H9 (cell line): ENCODE measurements around the gene SFMBT1. TPM values are rescaled to one million over a fixed set of nuclear protein-coding genes. Genes with fewer than 3 reads are reported as not detected.

Source experiments
- DNase-seq: peaks from one replicate; pipeline ENCODE4 v3.0.0-alpha.2; 2017
- H2AFZ ChIP-seq: one replicate; pipeline ENCODE4 v1.6.1; 2013; ENCODE audit warnings: mild to moderate bottlenecking, low read length, control low read depth, moderate library complexity
- H2AK5ac ChIP-seq: 2 replicates; pipeline ENCODE4 v1.6.1; 2013; ENCODE audit warnings: low read length, control low read depth, mixed read lengths; ENCODE audit not compliant: insufficient read length
- H2BK120ac ChIP-seq: one replicate; pipeline ENCODE4 v1.6.1; 2013; ENCODE audit warnings: low read depth, mild to moderate bottlenecking, low read length, control low read depth, inconsistent platforms; ENCODE audit not compliant: poor library complexity, severe bottlenecking
- H2BK12ac ChIP-seq: 2 replicates; pipeline ENCODE4 v1.6.1; 2013; ENCODE audit warnings: low read length, control low read depth, mixed read lengths, low read depth; ENCODE audit not compliant: insufficient read length
- H2BK15ac ChIP-seq: 2 replicates; pipeline ENCODE4 v1.6.1; 2013; ENCODE audit warnings: low read depth, low read length, control low read depth
- H2BK20ac ChIP-seq: one replicate; pipeline ENCODE4 v1.6.1; 2013; ENCODE audit warnings: low read depth, mild to moderate bottlenecking, low read length, control low read depth, inconsistent platforms; ENCODE audit not compliant: poor library complexity, severe bottlenecking
- H2BK5ac ChIP-seq: 2 replicates; pipeline ENCODE4 v1.6.1; 2013; ENCODE audit warnings: low read length, control low read depth, mixed read lengths; ENCODE audit not compliant: insufficient read length
- H3K14ac ChIP-seq: 2 replicates; pipeline ENCODE4 v1.6.1; 2013; ENCODE audit warnings: low read length, control low read depth; ENCODE audit not compliant: insufficient read depth
- H3K18ac ChIP-seq: 2 replicates; pipeline ENCODE4 v1.6.1; 2013; ENCODE audit warnings: low read depth, mild to moderate bottlenecking, mixed read lengths, low read length, control low read depth; ENCODE audit not compliant: insufficient read length
- H3K23ac ChIP-seq: 2 replicates; pipeline ENCODE4 v1.6.1; 2013; ENCODE audit warnings: low read length, control low read depth, mixed read lengths, low read depth; ENCODE audit not compliant: insufficient read length
- H3K23me2 ChIP-seq: 2 replicates; pipeline ENCODE4 v1.6.1; 2013; ENCODE audit warnings: low read depth, mild to moderate bottlenecking, mixed read lengths, low read length, control low read depth; ENCODE audit not compliant: insufficient read length, poor library complexity, severe bottlenecking
- H3K27ac ChIP-seq: 2 replicates; pipeline ENCODE4 v1.5.1; 2013; ENCODE audit warnings: low read length, control low read depth, mixed read lengths, low read depth; ENCODE audit not compliant: insufficient read length
- H3K27me3 ChIP-seq: 2 replicates; pipeline ENCODE4 v1.6.1; 2013; ENCODE audit warnings: low read length, control low read depth, inconsistent platforms; ENCODE audit not compliant: insufficient read depth
- H3K4ac ChIP-seq: 2 replicates; pipeline ENCODE4 v1.6.1; 2013; ENCODE audit warnings: low read depth, mild to moderate bottlenecking, control low read depth, inconsistent platforms, low read length, moderate library complexity
- H3K4me1 ChIP-seq: 2 replicates; pipeline ENCODE4 v1.6.1; 2013; ENCODE audit warnings: low read length, control low read depth, inconsistent platforms; ENCODE audit not compliant: insufficient read depth
- H3K4me2 ChIP-seq: 2 replicates; pipeline ENCODE4 v1.6.1; 2013; ENCODE audit warnings: low read length, control low read depth, mixed read lengths; ENCODE audit not compliant: insufficient read length, insufficient read depth
- H3K56ac ChIP-seq: 2 replicates; pipeline ENCODE4 v1.6.1; 2013; ENCODE audit warnings: low read depth, mild to moderate bottlenecking, mixed read lengths, low read length, control low read depth; ENCODE audit not compliant: insufficient read length
- H3K79me1 ChIP-seq: 2 replicates; pipeline ENCODE4 v1.6.1; 2013; ENCODE audit warnings: low read depth, mild to moderate bottlenecking, moderate library complexity, low read length, control low read depth, inconsistent platforms; ENCODE audit not compliant: insufficient read depth, poor library complexity, severe bottlenecking
- H3K79me2 ChIP-seq: 2 replicates; pipeline ENCODE4 v1.6.1; 2013; ENCODE audit warnings: low read length, control low read depth, inconsistent platforms; ENCODE audit not compliant: insufficient read depth
- H3K9ac ChIP-seq: 2 replicates; pipeline ENCODE4 v1.6.1; 2013; ENCODE audit warnings: low read length, control low read depth, mixed read lengths; ENCODE audit not compliant: insufficient read length; ENCODE audit errors: extremely low read depth
- H3K9me3 ChIP-seq: one replicate; pipeline ENCODE4 v1.6.1; 2013; ENCODE audit warnings: low read depth, low read length, inconsistent platforms; ENCODE audit not compliant: control insufficient read depth
- H3T11ph ChIP-seq: one replicate; pipeline ENCODE4 v1.6.1; 2013; ENCODE audit warnings: mild to moderate bottlenecking, low read length, control low read depth, inconsistent platforms
- H4K20me1 ChIP-seq: one replicate; pipeline ENCODE4 v1.6.1; 2013; ENCODE audit not compliant: control insufficient read depth, insufficient read length, insufficient read depth
- H4K5ac ChIP-seq: 2 replicates; pipeline ENCODE4 v1.6.1; 2013; ENCODE audit warnings: low read depth, mild to moderate bottlenecking, mixed read lengths, low read length, control low read depth; ENCODE audit not compliant: insufficient read length
- H4K8ac ChIP-seq: replicated peaks from 2 replicates; pipeline ENCODE4 v1.6.1; 2013; ENCODE audit warnings: low read length, control low read depth, mixed read lengths, low read depth; ENCODE audit not compliant: insufficient read length
- H4K91ac ChIP-seq: 2 replicates; pipeline ENCODE4 v1.6.1; 2013; ENCODE audit warnings: low read depth, mild to moderate bottlenecking, moderate library complexity, mixed read lengths, low read length, control low read depth; ENCODE audit not compliant: insufficient read length
- H3K27ac Mint-ChIP-seq, 3 experiments: 2 replicates in 2 of 3; 3 replicates in 1 of 3; pipeline ENCODE4 v1.8.0; 2020 to 2021; ENCODE audit warnings: mixed read lengths in 3 of 3, mild to moderate bottlenecking in 1 of 3, moderate library complexity in 1 of 3
- H3K27me3 Mint-ChIP-seq: 2 replicates; pipeline ENCODE4 v1.8.0; 2021; ENCODE audit warnings: low read depth, mild to moderate bottlenecking, moderate library complexity, mixed read lengths
- H3K36me3 Mint-ChIP-seq, 3 experiments: 2 replicates in 2 of 3; 3 replicates in 1 of 3; pipeline ENCODE4 v1.8.0; 2020 to 2021; ENCODE audit warnings: low read depth in 3 of 3, mixed read lengths in 3 of 3; ENCODE audit not compliant: insufficient read depth in 1 of 3
- H3K4me1 Mint-ChIP-seq, 2 experiments: 2 replicates each; pipeline ENCODE4 v1.8.0; 2020; ENCODE audit warnings: mixed read lengths in 2 of 2
- H3K4me3 Mint-ChIP-seq, 2 experiments: 2 replicates in 1 of 2; 3 replicates in 1 of 2; pipeline ENCODE4 v1.8.0; 2020 to 2021; ENCODE audit warnings: mild to moderate bottlenecking in 2 of 2, mixed read lengths in 2 of 2, moderate library complexity in 1 of 2
- H3K9me3 Mint-ChIP-seq, 2 experiments: 2 replicates in 1 of 2; 3 replicates in 1 of 2; pipeline ENCODE4 v1.8.0; 2020; ENCODE audit warnings: mild to moderate bottlenecking in 2 of 2, mixed read lengths in 2 of 2, moderate library complexity in 1 of 2
- CTCF ChIP-seq: fragments of 200-600 bp; sonication (generic); conservative IDR thresholded peaks from 3 replicates; pipeline ENCODE4 v1.8.0; 2021; ENCODE audit warnings: antibody characterized with exemption, mild to moderate bottlenecking
- WGBS: extraction: QIAGEN DNeasy Blood & Tissue Kit; methylation state at CpG from one replicate; pipeline ENCODE4 v1.1.7; 2013; ENCODE audit warnings: missing lambda C conversion rate, low lambda C conversion rate, mixed read lengths; ENCODE audit not compliant: insufficient read length; ENCODE audit errors: extremely low coverage; 5-methylcytosine and 5-hydroxymethylcytosine counted together
- total RNA-seq: library from RNA; stranded (reverse); gene quantifications from 2 replicates; pipeline ENCODE4 v1.2.1, GENCODE V29; 2021

The SFMBT1 gene
- total RNA-seq, 1 experiment from 2014 or later, result 15.3 TPM

- Histone ChIP-seq H2AK5ac (no peak overlapping the region), H3K79me1 (no peaks in the 10 kb centered on the region), H3K27ac (no peak overlapping the region), H3K27me3 (no peaks in the 10 kb centered on the region), H2BK5ac (no peak overlapping the region), H3K14ac (no peak overlapping the region), H2BK15ac (no peak overlapping the region), H3K56ac (no peak overlapping the region), H2BK20ac (no peak overlapping the region), H2AFZ (no peak overlapping the region), H3K9me3 (no peaks in the 10 kb centered on the region), H3K79me2 (no peaks in the 10 kb centered on the region), H3T11ph (no peak overlapping the region), H3K4me2 (no peak overlapping the region), H4K91ac (no peak overlapping the region), H3K23me2 (no peaks in the 10 kb centered on the region), H4K5ac (no peak overlapping the region), H3K4ac (no peak overlapping the region), H2BK120ac (no peak overlapping the region), H4K20me1 (no peaks in the 10 kb centered on the region), H2BK12ac (no peak overlapping the region), H3K18ac (no peak overlapping the region), H4K8ac (no peak overlapping the region), H3K4me1 (no peaks in the 10 kb centered on the region), H3K9ac (no peak overlapping the region), H3K23ac (no peak overlapping the region)
- Mint-ChIP-seq H3K4me1 (no peaks in the 10 kb centered on the region; a peak in 1 of 4 replicates), H3K27ac (no peak overlapping the region), H3K9me3 (no peaks in the 10 kb centered on the region), H3K27me3 (no peaks in the 10 kb centered on the region), H3K4me3 (no peak overlapping the region), H3K36me3 (peaks cover 0 to 3% (median 0%) of the 10 kb centered on the region in 3 experiments; a peak in 1 of 7 replicates)
- WGBS, result no CpG with 5 or more reads among the region's 3 CpGs
- no peak for TF ChIP-seq CTCF
- no peak for DNase-seq
These were observed 115.1 kb downstream of the SFMBT1 start for GRCh38 chr3:52930748-52931147.
